Astrocyte (in vitro differentiated cells and primary cell): Measurements from ENCODE around the gene MRFAP1. TPM values are rescaled to one million over a fixed set of nuclear protein-coding genes. Genes with fewer than 3 reads are reported as not detected.
A peak's percentile ranks its signal among the peaks of the same experiment; 100 is the strongest.

Experiments used
- DNase-seq: peaks from one replicate; pipeline ENCODE4 v3.0.0-alpha.2; 2010; ENCODE audit warnings: low read depth
- FAIRE-seq: peaks from 2 replicates; lab custom pipeline; 2011; peaks lifted over from hg19 to GRCh38; lab: Jason Lieb, UNC
- H2AFZ ChIP-seq: 2 replicates; pipeline ENCODE4 v1.6.0; 2012; ENCODE audit warnings: low read depth, low read length, inconsistent platforms
- H3K27ac ChIP-seq: 2 replicates; pipeline ENCODE4 v1.5.1; 2011; ENCODE audit warnings: low read depth, low read length, inconsistent platforms
- H3K27me3 ChIP-seq: 2 replicates; pipeline ENCODE4 v1.6.0; 2011; ENCODE audit warnings: low read length, inconsistent platforms; ENCODE audit not compliant: insufficient read depth
- H3K36me3 ChIP-seq: 2 replicates; pipeline ENCODE4 v1.5.1; 2011; ENCODE audit warnings: low read length, inconsistent platforms; ENCODE audit not compliant: insufficient read depth
- H3K4me1 ChIP-seq: 2 replicates; pipeline ENCODE4 v1.5.1; 2011; ENCODE audit warnings: low read length, inconsistent platforms; ENCODE audit not compliant: insufficient read depth
- H3K4me2 ChIP-seq: 2 replicates; pipeline ENCODE4 v1.6.0; 2012; ENCODE audit warnings: low read length, inconsistent platforms
- H3K4me3 ChIP-seq: 2 replicates; pipeline ENCODE4 v1.5.1; 2011; ENCODE audit warnings: low read depth, mild to moderate bottlenecking, low read length, inconsistent platforms; ENCODE audit not compliant: insufficient read depth
- H3K79me2 ChIP-seq: 2 replicates; pipeline ENCODE4 v1.6.0; 2012; ENCODE audit warnings: mild to moderate bottlenecking, low read length, inconsistent platforms; ENCODE audit not compliant: insufficient read depth
- H3K9ac ChIP-seq: 2 replicates; pipeline ENCODE4 v1.6.0; 2012; ENCODE audit warnings: mild to moderate bottlenecking, low read length, inconsistent platforms
- H3K9me3 ChIP-seq: 2 replicates; pipeline ENCODE4 v1.5.1; 2012; ENCODE audit warnings: low read depth, mild to moderate bottlenecking, low read length, inconsistent platforms; ENCODE audit not compliant: insufficient read depth
- H4K20me1 ChIP-seq: 2 replicates; pipeline ENCODE4 v1.6.0; 2012; ENCODE audit warnings: low read length, inconsistent platforms; ENCODE audit not compliant: insufficient read depth
- H3K27ac Mint-ChIP-seq: one replicate; pipeline ENCODE4 v1.8.0; 2021; ENCODE audit warnings: mild to moderate bottlenecking, mixed read lengths; ENCODE audit not compliant: unreplicated experiment
- H3K27me3 Mint-ChIP-seq: one replicate; pipeline ENCODE4 v1.8.0; 2021; ENCODE audit warnings: low read depth, mixed read lengths; ENCODE audit not compliant: unreplicated experiment
- H3K36me3 Mint-ChIP-seq: one replicate; pipeline ENCODE4 v1.8.0; 2021; ENCODE audit warnings: low read depth, mixed read lengths; ENCODE audit not compliant: unreplicated experiment
- H3K4me1 Mint-ChIP-seq: one replicate; pipeline ENCODE4 v1.8.0; 2021; ENCODE audit warnings: low read depth, mixed read lengths; ENCODE audit not compliant: unreplicated experiment
- H3K4me3 Mint-ChIP-seq: one replicate; pipeline ENCODE4 v1.8.0; 2021; ENCODE audit warnings: mild to moderate bottlenecking, moderate library complexity, mixed read lengths; ENCODE audit not compliant: unreplicated experiment
- H3K9me3 Mint-ChIP-seq: one replicate; pipeline ENCODE4 v1.8.0; 2021; ENCODE audit warnings: mild to moderate bottlenecking, mixed read lengths; ENCODE audit not compliant: unreplicated experiment
- EZH2 ChIP-seq: IDR thresholded peaks from 2 replicates; pipeline ENCODE4 v1.6.1; 2012; ENCODE audit warnings: mild to moderate bottlenecking, low read length, inconsistent platforms; ENCODE audit not compliant: insufficient read depth
- total RNA-seq: library from RNA; stranded (reverse); gene quantifications from 2 replicates; pipeline ENCODE4 v1.2.1, GENCODE V29; 2021
- TF ChIP-seq, protein P1 (sequence below): IDR thresholded peaks from 2 replicates; pipeline ENCODE4 v1.5.1; 2011; ENCODE audit warnings: low read depth, mild to moderate bottlenecking, inconsistent platforms, low read length, moderate library complexity; ENCODE audit not compliant: insufficient read depth

The MRFAP1 gene
- total RNA-seq, 1 donor from 2014 or later: 278 TPM

- Histone ChIP-seq H2AFZ (peak overlapping the region; percentile 59), H3K9me3 (no peaks in the 10 kb centered on the region), H3K79me2 (peaks cover 34% of the 10 kb centered on the region), H3K4me2 (peak overlapping the region; percentile 94), H3K4me1 (peaks cover 14% of the 10 kb centered on the region), H3K36me3 (peaks cover 15% of the 10 kb centered on the region), H3K4me3 (peak overlapping the region; percentile 84), H3K27me3 (no peaks in the 10 kb centered on the region), H3K27ac (peak overlapping the region; percentile 89), H4K20me1 (peaks cover 35% of the 10 kb centered on the region), H3K9ac (peak overlapping the region; percentile 98)
- Mint-ChIP-seq H3K36me3 (peaks cover 2% of the 10 kb centered on the region), H3K4me1 (peaks cover 17% of the 10 kb centered on the region), H3K4me3 (peak overlapping the region; percentile 96), H3K9me3 (no peaks in the 10 kb centered on the region), H3K27ac (peak overlapping the region; percentile 97), H3K27me3 (no peaks in the 10 kb centered on the region)
- no peak for TF ChIP-seq EZH2
- TF ChIP-seq, protein P1, sequence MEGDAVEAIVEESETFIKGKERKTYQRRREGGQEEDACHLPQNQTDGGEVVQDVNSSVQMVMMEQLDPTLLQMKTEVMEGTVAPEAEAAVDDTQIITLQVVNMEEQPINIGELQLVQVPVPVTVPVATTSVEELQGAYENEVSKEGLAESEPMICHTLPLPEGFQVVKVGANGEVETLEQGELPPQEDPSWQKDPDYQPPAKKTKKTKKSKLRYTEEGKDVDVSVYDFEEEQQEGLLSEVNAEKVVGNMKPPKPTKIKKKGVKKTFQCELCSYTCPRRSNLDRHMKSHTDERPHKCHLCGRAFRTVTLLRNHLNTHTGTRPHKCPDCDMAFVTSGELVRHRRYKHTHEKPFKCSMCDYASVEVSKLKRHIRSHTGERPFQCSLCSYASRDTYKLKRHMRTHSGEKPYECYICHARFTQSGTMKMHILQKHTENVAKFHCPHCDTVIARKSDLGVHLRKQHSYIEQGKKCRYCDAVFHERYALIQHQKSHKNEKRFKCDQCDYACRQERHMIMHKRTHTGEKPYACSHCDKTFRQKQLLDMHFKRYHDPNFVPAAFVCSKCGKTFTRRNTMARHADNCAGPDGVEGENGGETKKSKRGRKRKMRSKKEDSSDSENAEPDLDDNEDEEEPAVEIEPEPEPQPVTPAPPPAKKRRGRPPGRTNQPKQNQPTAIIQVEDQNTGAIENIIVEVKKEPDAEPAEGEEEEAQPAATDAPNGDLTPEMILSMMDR: no peak
- FAIRE-seq (no peak), DNase-seq (peak; percentile 51)
Measured at GRCh38 chr4:6641164-6641970, 882 bp downstream of the MRFAP1 start.

- no peak overlapping the region for H2AFZ ChIP-seq
- Mint-ChIP-seq H3K4me1 (peaks cover 17% of the 10 kb centered on the region), H3K27me3 (peaks cover under 1% of the 10 kb centered on the region), H3K9me3 (no peaks in the 10 kb centered on the region), H3K4me3 (peak overlapping the region; percentile 96), H3K27ac (peak overlapping the region; percentile 97), H3K36me3 (peaks cover 2% of the 10 kb centered on the region)
- H3K4me1 ChIP-seq: peaks cover 14% of the 10 kb centered on the region
- peak overlapping the region; percentile 89 for H3K27ac ChIP-seq
- H4K20me1 ChIP-seq: peaks cover 35% of the 10 kb centered on the region
- H3K36me3 ChIP-seq: peaks cover 15% of the 10 kb centered on the region
- H3K27me3 ChIP-seq: no peaks in the 10 kb centered on the region
- H3K4me2 ChIP-seq: peak overlapping the region; percentile 94
- H3K9me3 ChIP-seq: no peaks in the 10 kb centered on the region
- no peak for TF ChIP-seq EZH2
- TF ChIP-seq, protein P1: no peak
- peaks cover 34% of the 10 kb centered on the region for H3K79me2 ChIP-seq
- peak overlapping the region; percentile 84 for H3K4me3 ChIP-seq
- H3K9ac ChIP-seq: peak overlapping the region; percentile 98
- FAIRE-seq (no peak), DNase-seq (peak; percentile 10)
Measured at GRCh38 chr4:6641971-6642320, 1.5 kb downstream of the MRFAP1 start.
